Measurements from ENCODE around the gene CTAG1B. TPM values are rescaled to one million over a fixed set of nuclear protein-coding genes. Genes with fewer than 3 reads are reported as not detected.
A peak's percentile ranks its signal among the peaks of the same experiment; 100 is the strongest.
"Not testable (repeated sequence)": the region's sequence is repeated elsewhere in the genome, so short reads cannot be mapped to it uniquely, and the experiment has no call there.

Gene CTAG1B
- total and polyA plus RNA-seq, 2 experiments from 2014 or later: not detected

DNA sequence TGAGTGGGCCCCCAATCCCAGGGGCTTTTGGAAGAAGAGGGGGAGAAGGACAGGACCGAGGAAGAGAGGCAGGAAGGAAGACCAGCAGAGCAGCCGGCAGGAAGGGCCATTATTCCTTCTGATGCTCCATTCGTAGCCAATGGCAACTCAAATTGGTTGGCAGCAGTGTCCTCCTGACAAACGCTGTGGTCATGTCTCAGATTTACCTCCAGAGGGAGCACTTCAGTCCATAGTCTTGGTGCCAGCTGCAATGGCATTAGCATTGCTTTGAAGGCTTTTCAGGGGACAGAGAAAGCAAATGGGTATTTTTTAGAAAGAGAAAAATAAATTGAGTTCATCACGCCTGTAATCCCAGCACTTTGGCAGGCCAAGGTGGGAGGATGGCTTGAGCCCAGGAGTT lies 9.9 kb upstream of the CTAG1B start:
- not testable (repeated sequence) for H3K9me3 ChIP-seq (ENCODE audit: low read depth); H4K20me1 ChIP-seq (ENCODE audit: insufficient read depth, poor library complexity, severe bottlenecking); H3K4me2 ChIP-seq; H3K4me3 ChIP-seq; H2AFZ ChIP-seq; H3K27ac ChIP-seq; H3K36me3 ChIP-seq (replicated peaks; ENCODE audit: insufficient read depth, low read depth); DNase-seq (ENCODE audit: low spot score); H3K27me3 ChIP-seq; H3K4me1 ChIP-seq (ENCODE audit: insufficient read depth); H3K9me2 ChIP-seq (replicated peaks; ENCODE audit: insufficient read depth); H3K79me2 ChIP-seq
- no CpG with 5 or more reads among the region's 5 CpGs for WGBS (ENCODE audit: low lambda C conversion rate, missing lambda C conversion rate)

GRCh38 chrX:154620767-154621414 lies 1.8 kb upstream of the CTAG1B start:
- H3K4me3 ChIP-seq; H3K9me3 ChIP-seq (ENCODE audit: low read depth); H3K36me3 ChIP-seq (replicated peaks; ENCODE audit: insufficient read depth, low read depth); H3K9me2 ChIP-seq (replicated peaks; ENCODE audit: insufficient read depth); H3K4me1 ChIP-seq (ENCODE audit: insufficient read depth); H2AFZ ChIP-seq; DNase-seq (ENCODE audit: low spot score); H3K4me2 ChIP-seq; H3K27ac ChIP-seq; H3K79me2 ChIP-seq; H4K20me1 ChIP-seq (ENCODE audit: insufficient read depth, poor library complexity, severe bottlenecking); H3K27me3 ChIP-seq: not testable (repeated sequence)
- WGBS (ENCODE audit: low lambda C conversion rate, missing lambda C conversion rate): 48% methylated on average over 4 of the region's 11 CpGs
- TF ChIP-seq, protein P1, sequence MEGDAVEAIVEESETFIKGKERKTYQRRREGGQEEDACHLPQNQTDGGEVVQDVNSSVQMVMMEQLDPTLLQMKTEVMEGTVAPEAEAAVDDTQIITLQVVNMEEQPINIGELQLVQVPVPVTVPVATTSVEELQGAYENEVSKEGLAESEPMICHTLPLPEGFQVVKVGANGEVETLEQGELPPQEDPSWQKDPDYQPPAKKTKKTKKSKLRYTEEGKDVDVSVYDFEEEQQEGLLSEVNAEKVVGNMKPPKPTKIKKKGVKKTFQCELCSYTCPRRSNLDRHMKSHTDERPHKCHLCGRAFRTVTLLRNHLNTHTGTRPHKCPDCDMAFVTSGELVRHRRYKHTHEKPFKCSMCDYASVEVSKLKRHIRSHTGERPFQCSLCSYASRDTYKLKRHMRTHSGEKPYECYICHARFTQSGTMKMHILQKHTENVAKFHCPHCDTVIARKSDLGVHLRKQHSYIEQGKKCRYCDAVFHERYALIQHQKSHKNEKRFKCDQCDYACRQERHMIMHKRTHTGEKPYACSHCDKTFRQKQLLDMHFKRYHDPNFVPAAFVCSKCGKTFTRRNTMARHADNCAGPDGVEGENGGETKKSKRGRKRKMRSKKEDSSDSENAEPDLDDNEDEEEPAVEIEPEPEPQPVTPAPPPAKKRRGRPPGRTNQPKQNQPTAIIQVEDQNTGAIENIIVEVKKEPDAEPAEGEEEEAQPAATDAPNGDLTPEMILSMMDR (IDR thresholded peaks at IDR 0.05; ENCODE audit: poor library complexity): peak; percentile 9

DNA sequence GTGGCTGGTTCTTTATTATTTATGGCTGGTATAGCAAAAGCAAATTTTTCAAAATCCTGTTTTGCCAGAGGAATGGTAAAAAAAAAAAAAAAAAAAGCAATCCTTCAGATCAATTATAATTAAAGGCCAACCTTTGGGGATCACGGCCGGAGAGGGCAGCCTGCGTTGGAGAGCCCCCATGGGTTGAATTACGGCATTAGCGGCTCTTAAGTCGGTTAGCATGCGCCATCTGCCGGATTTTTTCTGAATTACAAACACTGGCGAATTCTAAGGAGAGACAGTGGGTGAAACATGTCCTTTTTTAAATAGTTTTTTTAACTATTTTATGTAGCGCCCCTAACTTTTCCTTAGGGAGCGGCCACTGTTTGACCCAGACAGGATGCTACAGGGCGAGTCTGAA lies 5.5 kb downstream of the CTAG1B start:
- H3K36me3 ChIP-seq (replicated peaks; ENCODE audit: insufficient read depth, low read depth); H3K4me1 ChIP-seq (ENCODE audit: insufficient read depth); H4K20me1 ChIP-seq (ENCODE audit: insufficient read depth, poor library complexity, severe bottlenecking); H3K9me3 ChIP-seq (ENCODE audit: low read depth); H3K27ac ChIP-seq; H3K9me2 ChIP-seq (replicated peaks; ENCODE audit: insufficient read depth); H3K27me3 ChIP-seq; H3K79me2 ChIP-seq; H3K4me2 ChIP-seq; H3K4me3 ChIP-seq; DNase-seq (ENCODE audit: low spot score); H2AFZ ChIP-seq: not testable (repeated sequence)
- WGBS (ENCODE audit: low lambda C conversion rate, missing lambda C conversion rate): 39% methylated on average over 8 of the region's 12 CpGs

- H3K4me1 ChIP-seq (ENCODE audit: insufficient read depth): not testable (repeated sequence)
Observed at GRCh38 chrX:154611146-154611545, 7.9 kb downstream of the CTAG1B start.

DNA sequence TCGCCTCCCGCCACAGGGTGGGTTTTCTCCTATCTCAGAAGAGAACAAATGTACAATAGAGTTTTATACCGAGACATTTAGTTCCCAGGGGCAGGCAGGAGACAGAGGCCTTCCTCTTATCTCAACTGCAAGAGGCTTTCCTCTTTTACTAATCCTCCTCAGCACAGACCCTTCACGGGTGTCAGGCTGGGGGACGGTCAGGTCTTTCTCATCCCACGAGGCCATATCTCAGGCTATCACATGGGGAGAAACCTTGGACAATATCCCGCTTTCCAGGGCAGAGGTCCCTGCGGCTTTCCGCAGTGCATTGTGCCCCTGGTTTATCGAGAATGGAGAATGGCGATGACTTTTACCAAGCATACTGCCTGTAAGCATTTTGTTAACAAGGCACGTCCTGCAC lies 10.3 kb downstream of the CTAG1B start:
- H3K9me3 ChIP-seq (ENCODE audit: low read depth); H3K4me3 ChIP-seq; H3K27me3 ChIP-seq; H3K36me3 ChIP-seq (replicated peaks; ENCODE audit: insufficient read depth, low read depth); H3K79me2 ChIP-seq; H2AFZ ChIP-seq; H4K20me1 ChIP-seq (ENCODE audit: insufficient read depth, poor library complexity, severe bottlenecking); H3K27ac ChIP-seq; H3K4me2 ChIP-seq; H3K4me1 ChIP-seq (ENCODE audit: insufficient read depth); H3K9me2 ChIP-seq (replicated peaks; ENCODE audit: insufficient read depth); DNase-seq (ENCODE audit: low spot score): not testable (repeated sequence)
- 68% methylated on average over 12 of the region's 12 CpGs for WGBS (ENCODE audit: low lambda C conversion rate, missing lambda C conversion rate)

More at GRCh38 chrX:154611146-154611545, 7.9 kb downstream of the CTAG1B start:
- not testable (repeated sequence) for H3K4me2 ChIP-seq; H4K20me1 ChIP-seq (ENCODE audit: insufficient read depth, poor library complexity, severe bottlenecking); DNase-seq (ENCODE audit: low spot score); H3K36me3 ChIP-seq (replicated peaks; ENCODE audit: insufficient read depth, low read depth); H3K27ac ChIP-seq; H3K4me3 ChIP-seq; H2AFZ ChIP-seq; H3K9me2 ChIP-seq (replicated peaks; ENCODE audit: insufficient read depth); H3K9me3 ChIP-seq (ENCODE audit: low read depth); H3K27me3 ChIP-seq; H3K79me2 ChIP-seq
- WGBS (ENCODE audit: low lambda C conversion rate, missing lambda C conversion rate): 87% methylated on average over 12 of the region's 12 CpGs

- H3K9me3 ChIP-seq (ENCODE audit: low read depth); H3K79me2 ChIP-seq; H4K20me1 ChIP-seq (ENCODE audit: insufficient read depth, poor library complexity, severe bottlenecking); DNase-seq (ENCODE audit: low spot score); H3K27me3 ChIP-seq; H3K4me3 ChIP-seq; H3K9me2 ChIP-seq (replicated peaks; ENCODE audit: insufficient read depth); H3K4me2 ChIP-seq; H3K4me1 ChIP-seq (ENCODE audit: insufficient read depth); H3K36me3 ChIP-seq (replicated peaks; ENCODE audit: insufficient read depth, low read depth); H2AFZ ChIP-seq; H3K27ac ChIP-seq: not testable (repeated sequence)
- WGBS (ENCODE audit: low lambda C conversion rate, missing lambda C conversion rate): 80% methylated on average over 11 of the region's 11 CpGs
Observed at GRCh38 chrX:154607976-154608375, 11.1 kb downstream of the CTAG1B start.
